GM21723 (cell line): ENCODE measurements around the gene PCDHB12.
"Not testable (repeated sequence)": the region's sequence is repeated elsewhere in the genome, so short reads cannot be mapped to it uniquely, and the experiment has no call there.

Experiments used
- ATAC-seq: cut with Tn5 transposase; IDR thresholded peaks from one replicate; pipeline ENCODE4 v1.9.1; 2021; ENCODE audit warnings: mild to moderate bottlenecking, moderate library complexity; ENCODE audit not compliant: unreplicated experiment

The PCDHB12 gene

GRCh38 chr5:141208478-141208877 is at the start of gene PCDHB12:
PCDHB12 (plus strand) TSS chr5:141208719; CDS start chr5:141208908, 189 bp downstream.
- ATAC-seq, result no peak

- no peak for ATAC-seq
Observed at GRCh38 chr5:141172381-141173204, 35.9 kb upstream of the PCDHB12 start, which contains the start of gene PCDHB7. PCDHB7 (plus strand) TSS chr5:141172644; CDS start chr5:141172836, 192 bp downstream.

- ATAC-seq, result not testable (repeated sequence)
Observed at GRCh38 chr5:141174291-141175104, 34.0 kb upstream of the PCDHB12 start.

- ATAC-seq, result no peak
Observed at GRCh38 chr5:141175933-141176332, 32.6 kb upstream of the PCDHB12 start.

- ATAC-seq, result not testable (repeated sequence)
Observed at GRCh38 chr5:141177577-141178191, 30.8 kb upstream of the PCDHB12 start, which contains the start of gene PCDHB8. PCDHB8 (plus strand) TSS chr5:141177790; CDS start chr5:141178035, 245 bp downstream.

- not testable (repeated sequence) for ATAC-seq
Observed at GRCh38 chr5:141179371-141179770, 29.1 kb upstream of the PCDHB12 start.

GRCh38 chr5:141179876-141180275 is 28.6 kb upstream of the PCDHB12 start:
- not testable (repeated sequence) for ATAC-seq

GRCh38 chr5:141180313-141180712 is 28.2 kb upstream of the PCDHB12 start:
- no peak for ATAC-seq

GRCh38 chr5:141182248-141182647 is 26.3 kb upstream of the PCDHB12 start, which contains the start of gene PCDHB16:
PCDHB16 (plus strand) TSS chr5:141182387; CDS start chr5:141182560, 173 bp downstream.
- no peak for ATAC-seq

- ATAC-seq, result not testable (repeated sequence)
Observed at GRCh38 chr5:141184117-141184855, 24.2 kb upstream of the PCDHB12 start.

GRCh38 chr5:141186897-141187512 is 21.5 kb upstream of the PCDHB12 start, which contains the start of gene PCDHB9:
PCDHB9 (plus strand) TSS chr5:141187161; CDS start chr5:141187319, 158 bp downstream.
- ATAC-seq, result no peak

GRCh38 chr5:141188682-141189081 is 19.8 kb upstream of the PCDHB12 start:
- not testable (repeated sequence) for ATAC-seq

- not testable (repeated sequence) for ATAC-seq
Observed at GRCh38 chr5:141189131-141189530, 19.4 kb upstream of the PCDHB12 start.

- no peak for ATAC-seq
Observed at GRCh38 chr5:141192110-141192725, 16.3 kb upstream of the PCDHB12 start, which contains the start of gene PCDHB10. PCDHB10 (plus strand) TSS chr5:141192353; CDS start chr5:141192553, 200 bp downstream.

GRCh38 chr5:141194332-141194731 is 14.2 kb upstream of the PCDHB12 start:
- ATAC-seq, result not testable (repeated sequence)

GRCh38 chr5:141196363-141196762 is 12.2 kb upstream of the PCDHB12 start:
- ATAC-seq, result no peak

GRCh38 chr5:141199359-141200235 is 8.9 kb upstream of the PCDHB12 start, which contains the start of gene PCDHB11:
PCDHB11 (plus strand) TSS chr5:141199627; CDS start chr5:141199775, 148 bp downstream.
- ATAC-seq, result no peak

GRCh38 chr5:141201126-141201525 is 7.4 kb upstream of the PCDHB12 start:
- not testable (repeated sequence) for ATAC-seq
